NB4 (cell line): ENCODE measurements around the gene AQP12A.

Experiments used
- DNase-seq: peaks from one replicate; pipeline ENCODE4 v3.0.0; 2010; ENCODE audit warnings: low read depth
- H3K4me3 ChIP-seq: one replicate; pipeline ENCODE4 v1.5.1; 2011; ENCODE audit warnings: mild to moderate bottlenecking, low read depth, low read length, moderate library complexity
- CTCF ChIP-seq: IDR thresholded peaks from one replicate; pipeline ENCODE4 v1.5.1; 2012; ENCODE audit warnings: low read depth, low read length
- MAX ChIP-seq: IDR thresholded peaks from 2 replicates; pipeline ENCODE4 v1.6.1; 2011; ENCODE audit warnings: low read depth, low read length
- MYC ChIP-seq: IDR thresholded peaks from 2 replicates; pipeline ENCODE4 v1.6.1; 2011; ENCODE audit warnings: low read depth, low read length
- POLR2A ChIP-seq: IDR thresholded peaks from 2 replicates; pipeline ENCODE4 v1.6.1; 2011; ENCODE audit warnings: mild to moderate bottlenecking; ENCODE audit not compliant: insufficient read length; ENCODE audit errors: extremely low read depth

The AQP12A gene

GRCh38 chr2:240733803-240734495, 42.3 kb downstream of the AQP12A start:
- peak; percentile 60 for DNase-seq
- H3K4me3 ChIP-seq, result no peak overlapping the region
- TF ChIP-seq CTCF, result peak; percentile 65
- TF ChIP-seq POLR2A, result no peak

- H3K4me3 ChIP-seq, result no peak overlapping the region
- TF ChIP-seq MYC (no peak), MAX (no peak), POLR2A (no peak), CTCF (no peak)
- no peak for DNase-seq
Measured at GRCh38 chr2:240734756-240735155, 43.1 kb downstream of the AQP12A start.

GRCh38 chr2:240735476-240735875, 43.8 kb downstream of the AQP12A start:
- H3K4me3 ChIP-seq, result no peak overlapping the region
- DNase-seq, result no peak
- TF ChIP-seq MAX (no peak), MYC (no peak), CTCF (no peak), POLR2A (no peak)

- TF ChIP-seq POLR2A (no peak), CTCF (no peak), MYC (no peak), MAX (no peak)
- no peak overlapping the region for H3K4me3 ChIP-seq
- no peak for DNase-seq
Measured at GRCh38 chr2:240736281-240737250, 44.9 kb downstream of the AQP12A start.

- no peak for DNase-seq
- H3K4me3 ChIP-seq, result no peak overlapping the region
- TF ChIP-seq POLR2A, result no peak
- TF ChIP-seq MAX, result no peak
- TF ChIP-seq MYC, result no peak
- no peak for TF ChIP-seq CTCF
Measured at GRCh38 chr2:240737512-240737911, 45.8 kb downstream of the AQP12A start.
